LoVo (cell line): Measurements from ENCODE around the gene PHKA2.

ENCODE experiments used
- DNase-seq: peaks from one replicate; pipeline ENCODE4 v3.0.0-alpha.2; 2016; ENCODE audit warnings: low spot score

PHKA2 gene

GRCh38 chrX:18974993-18975392, 8.9 kb downstream of the PHKA2 start:
- no peak for DNase-seq

GRCh38 chrX:18973527-18974192, 10.3 kb downstream of the PHKA2 start:
- peak; percentile 41 for DNase-seq

GRCh38 chrX:18971506-18971905, 12.4 kb downstream of the PHKA2 start:
- no peak for DNase-seq

- DNase-seq = no peak
Measured at GRCh38 chrX:18970465-18970864, 13.4 kb downstream of the PHKA2 start.

GRCh38 chrX:18966624-18967023, 17.3 kb downstream of the PHKA2 start:
- DNase-seq = no peak

- no peak for DNase-seq
Measured at GRCh38 chrX:18964901-18965300, 19.0 kb downstream of the PHKA2 start.

GRCh38 chrX:18964026-18964425, 19.9 kb downstream of the PHKA2 start:
- no peak for DNase-seq

GRCh38 chrX:18962329-18962728, 21.6 kb downstream of the PHKA2 start:
- no peak for DNase-seq

- no peak for DNase-seq
Measured at GRCh38 chrX:18961686-18962085, 22.2 kb downstream of the PHKA2 start.

GRCh38 chrX:18956303-18957032, 27.4 kb downstream of the PHKA2 start:
- no peak for DNase-seq

GRCh38 chrX:18955676-18956075, 28.2 kb downstream of the PHKA2 start:
- no peak for DNase-seq

GRCh38 chrX:18951032-18951431, 32.9 kb downstream of the PHKA2 start:
- DNase-seq = no peak

- DNase-seq = no peak
Measured at GRCh38 chrX:18949944-18950301, 34.0 kb downstream of the PHKA2 start.

- no peak for DNase-seq
Measured at GRCh38 chrX:18949291-18949943, 34.5 kb downstream of the PHKA2 start.

GRCh38 chrX:18946611-18947010, 37.3 kb downstream of the PHKA2 start:
- DNase-seq = no peak

- DNase-seq = no peak
Measured at GRCh38 chrX:18946157-18946556, 37.8 kb downstream of the PHKA2 start.

GRCh38 chrX:18945483-18945882, 38.4 kb downstream of the PHKA2 start:
- DNase-seq = no peak

GRCh38 chrX:18944482-18944881, 39.4 kb downstream of the PHKA2 start:
- no peak for DNase-seq

- no peak for DNase-seq
Measured at GRCh38 chrX:18941896-18942295, 42.0 kb downstream of the PHKA2 start.

- DNase-seq = peak; percentile 4
Measured at GRCh38 chrX:18938710-18939109, 45.2 kb downstream of the PHKA2 start.

GRCh38 chrX:18937173-18937572, 46.7 kb downstream of the PHKA2 start:
- DNase-seq = no peak

- no peak for DNase-seq
Measured at GRCh38 chrX:18935893-18936292, 48.0 kb downstream of the PHKA2 start.

GRCh38 chrX:18934708-18935107, 49.2 kb downstream of the PHKA2 start:
- DNase-seq = no peak
